GM19452 (cell line): ENCODE data around the gene AGBL4.
"Not testable (repeated sequence)": the region's sequence is repeated elsewhere in the genome, so short reads cannot be mapped to it uniquely, and the experiment has no call there.

Source experiments
- ATAC-seq: cut with Tn5 transposase; IDR thresholded peaks from one replicate; pipeline ENCODE4 v1.9.1; 2021; ENCODE audit not compliant: unreplicated experiment

AGBL4 gene

GRCh38 chr1:49319426-49319963, 704.3 kb downstream of the AGBL4 start:
- ATAC-seq = no peak

DNA sequence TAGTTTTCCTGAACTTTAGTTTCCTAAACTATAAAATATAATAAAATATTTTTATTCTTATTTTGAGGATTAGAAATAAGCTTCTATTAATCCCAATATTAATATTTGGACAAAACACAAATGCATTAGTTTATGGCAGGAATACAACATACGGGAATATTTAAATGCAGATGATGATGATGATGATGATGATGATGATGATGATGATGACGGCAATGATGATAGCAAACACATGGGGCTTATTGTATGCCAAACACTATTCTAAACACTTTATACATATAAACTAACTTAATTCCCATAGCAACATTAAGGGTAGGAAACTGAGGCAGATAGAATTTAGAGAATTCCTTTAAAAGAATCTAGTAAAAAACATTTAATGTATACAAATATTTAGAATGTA, 705.5 kb downstream of the AGBL4 start:
- ATAC-seq = no peak

DNA sequence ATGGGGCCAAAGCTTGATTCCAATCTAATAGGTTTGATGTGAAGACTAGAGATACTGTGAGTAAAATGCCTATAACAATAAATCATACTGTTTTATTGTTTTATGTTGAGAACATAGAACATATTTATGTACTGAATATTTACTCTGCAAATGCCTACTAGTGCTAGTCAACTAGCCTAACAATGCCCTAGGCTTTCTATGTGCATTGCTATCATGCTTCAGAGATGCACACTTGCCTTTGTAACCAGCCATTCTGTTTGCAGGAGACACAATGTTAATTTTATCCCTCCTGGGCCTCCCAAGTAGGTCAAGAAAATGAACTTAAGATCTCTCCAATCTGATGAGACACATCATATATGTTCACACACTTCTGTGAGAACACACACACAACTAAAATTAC, 716.3 kb downstream of the AGBL4 start:
- no peak for ATAC-seq

GRCh38 chr1:49306507-49307070, 717.2 kb downstream of the AGBL4 start:
- ATAC-seq = no peak

- ATAC-seq = not testable (repeated sequence)
These were observed 721.4 kb downstream of the AGBL4 start for GRCh38 chr1:49302400-49302799.

- no peak for ATAC-seq
These were observed 725.5 kb downstream of the AGBL4 start for GRCh38 chr1:49298304-49298703.

DNA sequence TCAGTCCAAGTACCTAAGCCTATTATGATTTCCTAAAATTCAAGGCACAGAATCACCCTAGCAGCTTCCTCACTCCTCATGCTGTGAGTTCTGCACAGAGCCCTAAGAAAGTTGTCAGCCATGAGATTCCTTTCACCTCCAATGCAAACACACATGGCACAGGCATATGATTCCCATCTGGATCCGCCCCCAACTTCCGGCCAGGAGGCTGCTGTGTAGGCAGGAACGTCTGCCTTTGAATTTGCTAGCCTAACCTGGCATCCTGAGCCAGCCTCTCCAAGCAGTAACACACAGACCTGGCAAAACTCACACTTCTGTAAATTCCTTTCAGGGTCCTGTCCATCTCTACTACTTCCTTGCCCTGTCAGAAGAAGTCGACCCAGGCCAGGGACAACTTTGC, 726.0 kb downstream of the AGBL4 start:
- ATAC-seq = no peak

DNA sequence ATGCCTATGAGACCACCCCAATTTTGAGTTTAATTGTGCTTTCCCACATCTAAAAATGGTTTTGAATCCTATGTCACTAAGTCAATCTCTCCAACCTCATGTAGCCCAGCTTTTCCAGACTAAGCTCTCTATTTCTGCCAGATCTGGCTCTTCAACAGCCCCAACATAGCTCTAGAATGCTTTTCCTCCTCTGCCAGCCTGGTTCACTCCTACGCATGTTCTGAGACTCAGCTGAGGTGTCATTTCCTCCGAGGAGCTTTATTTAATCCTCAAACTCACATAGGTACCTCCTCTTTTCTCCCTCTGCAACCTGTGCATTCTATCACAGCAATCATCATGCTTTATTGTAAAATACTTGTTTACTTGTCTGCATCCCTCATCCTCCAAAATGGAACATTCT, 729.2 kb downstream of the AGBL4 start:
- no peak for ATAC-seq

DNA sequence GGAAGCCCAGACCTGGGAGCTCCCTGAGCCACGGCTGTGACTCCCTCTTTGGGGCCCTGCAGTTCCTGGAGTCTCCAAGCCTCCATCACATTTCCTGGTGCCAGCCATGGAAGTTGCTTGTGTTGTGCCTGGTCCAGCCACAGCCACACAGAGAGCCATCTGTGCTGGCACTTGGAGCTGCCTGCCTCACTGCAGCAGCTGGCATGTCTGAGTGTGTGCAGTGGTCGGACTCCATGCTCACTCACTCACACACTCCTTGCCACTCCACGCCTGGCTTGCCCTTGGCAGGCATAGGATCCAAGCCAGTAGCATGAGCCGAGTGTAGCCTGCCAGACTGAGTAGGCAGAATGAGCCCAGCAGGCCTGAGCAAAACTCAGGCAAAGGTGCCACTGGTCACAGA, 730.7 kb downstream of the AGBL4 start:
- ATAC-seq = no peak

GRCh38 chr1:49257211-49258049, 766.3 kb downstream of the AGBL4 start:
- not testable (repeated sequence) for ATAC-seq

DNA sequence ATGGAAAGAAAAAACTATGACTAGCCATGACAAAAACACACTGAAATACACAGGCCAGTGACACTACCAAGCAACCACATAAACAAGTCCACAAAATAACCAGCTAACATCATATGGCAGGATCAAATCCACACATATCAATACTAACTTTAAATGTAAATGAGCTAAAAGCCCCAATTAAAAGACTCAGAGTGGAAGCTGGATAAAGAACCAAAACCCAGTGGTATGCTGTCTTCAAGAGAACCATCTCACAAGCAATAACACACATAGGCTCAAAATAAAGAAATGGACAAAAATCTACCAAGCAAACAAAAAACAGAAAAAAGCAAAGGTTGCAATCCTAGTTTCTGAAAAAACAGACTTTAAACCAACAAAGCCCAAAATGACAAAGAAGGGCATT, 770.8 kb downstream of the AGBL4 start:
- ATAC-seq = no peak

DNA sequence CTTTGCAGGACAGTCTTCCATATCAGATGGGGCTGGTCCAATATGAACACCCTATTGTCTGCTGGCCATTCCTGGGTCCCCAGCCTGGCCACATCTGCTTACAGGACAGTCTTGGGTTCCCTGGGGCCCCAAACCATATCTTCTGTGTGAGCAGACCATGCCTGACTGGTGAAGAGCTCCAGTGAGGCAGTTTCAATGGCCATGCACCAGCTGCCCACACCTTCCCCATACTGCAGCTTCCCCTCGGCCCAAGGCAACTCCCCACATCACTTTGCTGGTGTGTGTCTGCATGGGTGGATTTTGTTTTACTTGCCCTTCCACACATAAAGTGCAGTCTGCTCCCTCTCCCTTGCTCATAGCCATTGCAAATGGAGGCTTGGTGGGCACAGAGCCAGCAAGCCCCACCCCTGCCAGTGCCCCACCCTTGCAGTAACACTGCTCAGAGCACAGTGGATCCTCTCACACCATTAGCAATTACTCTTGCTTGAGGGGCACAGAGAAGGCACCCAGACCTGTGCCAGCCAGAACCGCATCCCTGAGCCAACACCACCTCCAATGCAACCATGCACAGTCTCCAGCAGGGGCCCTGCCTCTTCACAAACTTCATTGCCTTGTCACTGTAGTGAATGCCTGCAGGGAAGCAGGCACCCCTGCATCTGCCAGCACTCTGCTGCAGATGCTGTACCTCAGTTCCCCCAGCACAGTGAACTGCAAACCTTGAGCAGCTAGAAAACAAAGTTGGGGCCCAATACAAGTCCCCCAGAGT, 772.6 kb downstream of the AGBL4 start:
- no peak for ATAC-seq

DNA sequence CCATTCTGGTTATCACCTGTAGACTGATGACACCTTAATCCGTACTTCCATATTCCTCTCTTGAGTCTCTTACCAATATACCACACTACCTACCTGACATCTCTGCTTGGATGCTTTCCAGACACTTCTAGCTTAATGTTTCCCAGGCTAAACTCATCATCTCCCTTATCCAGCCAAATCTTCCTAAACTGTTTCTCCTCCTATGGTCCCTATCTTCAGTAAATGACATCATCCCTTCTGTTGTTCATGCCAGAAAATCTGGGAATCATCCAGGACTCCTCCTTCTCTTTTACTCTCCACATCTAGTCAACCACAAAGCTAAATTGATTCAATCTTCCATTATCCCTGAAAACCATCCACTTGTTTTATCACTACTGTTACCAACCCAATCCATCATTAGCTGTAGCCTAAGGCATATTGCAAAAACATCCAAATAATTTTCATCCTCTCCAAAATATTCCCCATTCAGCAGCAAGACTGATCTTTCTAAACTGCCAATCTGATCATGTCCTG, 783.0 kb downstream of the AGBL4 start:
- ATAC-seq = no peak

DNA sequence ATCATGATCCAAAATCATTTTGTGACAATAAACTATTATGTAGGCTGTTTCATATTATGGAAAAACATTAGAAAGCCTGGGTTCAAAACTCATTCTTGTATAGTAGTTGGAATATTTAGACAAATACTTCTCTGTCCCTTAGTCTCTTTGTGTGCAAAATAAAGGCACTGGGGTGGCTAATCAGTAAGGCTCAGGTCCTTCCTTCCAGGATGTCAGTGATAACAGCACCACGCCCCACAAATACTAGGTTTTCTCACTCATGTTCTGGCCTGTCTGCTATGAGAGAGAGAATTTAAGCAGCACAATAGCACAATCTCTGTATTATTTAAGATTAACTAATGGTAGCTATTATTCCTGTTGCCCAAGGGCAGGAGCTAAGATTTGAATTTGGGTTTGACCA, 788.8 kb downstream of the AGBL4 start:
- ATAC-seq = no peak

GRCh38 chr1:49229555-49229954, 794.2 kb downstream of the AGBL4 start:
- no peak for ATAC-seq

- no peak for ATAC-seq
These were observed 797.0 kb downstream of the AGBL4 start for GRCh38 chr1:49226758-49227157.

DNA sequence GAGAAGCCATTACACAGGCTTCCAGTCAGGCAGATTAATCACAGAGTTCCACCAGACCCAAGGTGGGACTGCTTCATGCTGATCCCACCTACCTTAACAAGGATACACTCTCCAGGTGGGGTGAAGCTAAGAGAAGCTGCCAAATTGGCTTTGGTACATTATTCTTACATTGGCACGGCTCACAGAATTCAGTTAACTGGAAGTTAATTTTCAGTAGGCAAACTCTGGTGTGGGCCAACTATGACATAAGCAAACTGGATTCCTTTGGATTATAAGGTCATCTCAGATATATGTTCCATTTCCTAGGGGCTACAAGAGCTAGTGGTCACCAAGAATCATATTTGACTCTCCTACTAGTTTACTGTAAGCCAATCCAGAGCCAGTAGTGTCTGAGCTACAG, 798.3 kb downstream of the AGBL4 start:
- ATAC-seq = no peak

DNA sequence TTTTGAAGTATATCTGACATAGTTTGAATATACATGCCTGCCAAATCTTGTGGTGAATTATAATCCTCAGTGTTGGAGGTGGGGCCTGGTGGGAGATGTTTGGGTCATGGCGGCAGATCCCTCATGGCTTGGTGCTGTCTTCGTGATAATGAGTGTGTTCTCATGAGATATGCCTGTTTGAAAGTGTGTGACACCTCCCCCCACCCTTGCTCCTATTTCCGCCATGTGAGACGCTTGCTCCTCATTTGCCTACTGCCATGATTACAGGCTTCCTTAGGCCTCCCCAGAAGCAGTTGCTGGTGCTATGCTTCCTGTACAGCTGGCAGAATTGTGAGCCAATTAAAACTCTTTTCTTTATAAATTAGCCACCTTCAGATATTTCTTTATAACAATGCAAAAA, 810.5 kb downstream of the AGBL4 start:
- ATAC-seq = no peak

DNA sequence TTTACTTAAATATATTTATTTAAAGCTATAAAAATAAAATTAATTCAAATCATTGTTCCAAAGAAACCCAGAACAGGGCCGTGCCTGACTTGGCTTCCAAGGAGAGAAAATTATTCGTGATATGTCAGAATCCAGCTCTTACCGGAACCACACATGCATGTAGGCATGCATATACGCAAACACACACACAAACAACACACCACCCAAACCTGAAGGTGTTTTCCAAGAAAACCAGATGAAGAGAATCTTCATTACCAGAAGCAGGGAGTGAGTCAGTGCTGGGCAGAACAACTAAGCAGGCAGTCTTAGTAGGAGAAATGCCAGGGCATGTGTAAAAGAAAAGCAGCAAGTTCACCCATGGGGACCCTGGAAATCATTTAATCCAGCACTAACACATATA, 815.0 kb downstream of the AGBL4 start:
- no peak for ATAC-seq

DNA sequence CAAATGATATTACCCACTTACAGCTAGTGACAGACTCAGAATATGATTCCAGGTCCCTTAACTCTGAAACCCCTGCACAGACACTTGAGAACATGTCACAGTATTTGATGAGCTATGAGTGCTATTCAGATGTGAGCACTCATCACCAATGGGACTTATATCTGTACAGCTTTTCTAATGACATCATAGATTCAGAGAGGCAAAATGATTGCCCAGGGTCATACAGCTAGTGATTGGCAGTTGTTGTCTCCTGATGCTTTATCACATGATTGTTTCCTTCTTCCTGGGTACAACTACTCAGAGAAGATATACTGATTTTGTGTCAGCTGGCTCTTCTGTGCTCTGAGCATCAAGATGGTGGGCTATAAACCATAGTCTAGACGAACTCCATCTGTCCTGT, 819.0 kb downstream of the AGBL4 start:
- no peak for ATAC-seq

DNA sequence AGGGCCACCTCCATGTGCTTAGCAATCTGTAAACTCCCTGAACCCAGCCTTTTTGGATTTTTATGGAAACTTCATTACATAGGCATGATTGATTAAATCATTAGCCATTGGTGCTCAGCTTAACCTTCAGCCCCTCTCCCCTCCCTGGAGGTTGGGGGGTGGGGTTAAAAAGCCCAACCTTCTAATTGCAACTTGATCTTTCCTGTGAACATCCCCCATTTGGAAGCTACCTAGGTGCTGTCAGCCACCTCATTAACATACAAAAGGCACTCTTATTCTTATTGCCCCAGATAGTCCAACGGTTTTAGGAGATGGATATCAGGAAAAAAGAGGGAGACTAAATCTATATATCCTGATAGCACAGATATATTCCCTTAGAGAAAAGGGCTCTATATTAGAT, 823.0 kb downstream of the AGBL4 start:
- no peak for ATAC-seq

DNA sequence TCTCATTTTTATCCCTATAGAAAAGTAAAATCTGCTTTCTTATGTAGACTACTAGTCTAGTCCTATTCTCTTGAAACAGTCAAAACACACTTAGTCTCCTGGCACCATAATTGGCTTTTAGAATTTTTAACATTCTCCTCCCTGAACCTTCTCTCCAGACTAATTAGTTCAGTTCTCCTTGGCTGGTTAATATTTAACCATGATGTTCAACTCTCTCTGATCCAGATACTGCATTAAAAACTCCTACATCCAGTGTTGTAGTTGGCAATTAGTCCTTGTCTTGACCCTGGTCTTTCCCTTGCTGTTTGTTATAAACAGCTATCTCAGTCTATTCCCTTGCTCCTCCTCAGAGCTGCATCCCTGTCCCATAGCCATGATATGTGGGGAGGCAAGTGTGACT, 824.2 kb downstream of the AGBL4 start:
- ATAC-seq = no peak
